TTC549 (cell line): Measurements from ENCODE around the gene CDC37L1.

ENCODE experiments used
- FAIRE-seq: peaks from 2 replicates; lab custom pipeline; 2012; peaks lifted over from hg19 to GRCh38; lab: Jason Lieb, UNC

The CDC37L1 gene

DNA sequence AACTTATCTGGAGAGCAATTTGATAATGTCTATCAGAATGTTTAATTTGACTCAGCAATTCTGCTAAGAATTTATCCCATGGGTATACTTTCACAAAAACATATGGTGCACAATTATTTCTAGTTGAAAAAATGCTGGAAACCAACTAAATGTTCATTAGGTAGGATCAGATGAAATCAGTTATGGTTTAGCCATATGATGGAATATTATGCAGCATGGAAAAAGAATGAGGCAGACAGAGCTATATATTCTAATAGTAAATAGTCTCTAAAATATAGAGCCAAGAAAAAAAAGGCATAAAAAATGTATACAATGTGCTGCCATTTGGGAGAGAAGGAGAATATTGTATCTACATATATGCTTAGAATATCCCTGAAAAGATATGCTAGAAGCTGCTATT is 9.5 kb upstream of the CDC37L1 start:
- FAIRE-seq = no peak

DNA sequence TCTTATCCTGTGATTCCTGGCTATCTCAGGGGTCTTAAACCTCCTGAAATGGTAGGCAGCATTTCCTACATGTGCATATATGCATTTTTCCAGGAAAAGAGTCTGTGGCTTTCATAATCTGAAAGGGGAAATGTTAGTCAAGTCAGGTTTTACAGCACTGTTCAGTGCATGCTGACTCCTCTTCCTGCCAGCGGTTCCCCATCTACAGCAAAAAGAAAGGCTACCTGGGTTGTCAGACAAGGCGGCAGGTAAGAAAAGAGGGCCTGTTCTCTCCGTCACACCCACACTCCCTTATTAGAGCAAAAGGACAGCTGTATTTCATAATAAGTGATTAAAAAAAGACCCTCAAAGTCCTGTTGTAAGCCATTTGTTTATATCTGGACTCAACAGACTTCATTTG is 8.8 kb upstream of the CDC37L1 start:
- FAIRE-seq = no peak

DNA sequence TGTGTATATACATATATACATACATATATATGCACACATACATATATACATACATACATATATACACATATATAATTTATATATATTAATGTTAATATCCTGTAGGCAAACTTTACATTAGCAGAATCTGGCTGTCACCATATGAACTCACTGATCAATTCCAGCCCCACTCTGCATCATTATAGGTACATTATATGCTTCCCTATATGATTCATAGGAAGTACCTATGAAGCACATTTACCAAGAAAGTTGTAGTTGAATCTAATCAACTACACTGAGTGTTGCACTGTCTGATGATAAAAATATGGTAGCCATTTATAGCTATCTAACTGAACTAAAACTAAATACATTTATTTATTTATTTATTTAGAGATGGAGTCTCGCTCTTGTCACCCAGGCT is 7.6 kb upstream of the CDC37L1 start:
- FAIRE-seq = no peak

DNA sequence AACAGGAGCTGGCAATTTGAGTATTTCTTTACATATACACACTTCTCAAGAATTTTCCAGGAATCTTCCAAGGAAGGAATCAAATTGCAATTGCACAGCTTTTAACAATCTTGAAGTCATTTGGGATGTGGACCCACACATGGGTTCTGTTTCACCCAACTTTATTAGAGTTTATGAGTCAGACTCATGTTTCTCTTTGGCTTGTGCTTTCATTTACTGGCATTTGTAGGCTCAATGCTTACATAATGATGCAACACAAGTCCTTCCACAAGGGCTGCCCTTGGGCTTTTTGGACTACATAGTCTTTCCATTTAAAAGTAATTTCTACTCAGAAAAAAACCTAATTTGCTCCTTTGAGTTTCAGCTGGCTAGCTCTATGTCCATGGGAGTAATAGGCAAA is 4.6 kb upstream of the CDC37L1 start:
- FAIRE-seq = no peak

DNA sequence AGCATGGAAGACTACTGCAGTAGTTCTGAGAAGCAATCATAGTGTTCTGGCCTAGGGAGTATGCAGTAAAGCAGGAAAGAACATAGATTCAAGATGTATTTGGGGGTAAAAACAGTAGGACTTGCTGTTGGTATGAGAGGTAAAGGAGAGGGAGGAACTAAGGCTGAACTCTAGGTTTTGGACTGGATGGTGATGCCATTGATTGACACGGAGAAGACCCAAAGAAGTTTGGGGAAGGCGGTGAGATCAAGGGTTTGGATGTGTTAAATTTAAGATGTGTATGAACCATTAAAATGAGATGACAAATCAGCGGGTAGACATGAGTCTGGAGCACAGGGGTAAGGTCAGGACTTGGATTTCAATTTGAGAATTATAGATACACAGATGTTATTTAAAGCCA is 2.0 kb upstream of the CDC37L1 start:
- FAIRE-seq = no peak

DNA sequence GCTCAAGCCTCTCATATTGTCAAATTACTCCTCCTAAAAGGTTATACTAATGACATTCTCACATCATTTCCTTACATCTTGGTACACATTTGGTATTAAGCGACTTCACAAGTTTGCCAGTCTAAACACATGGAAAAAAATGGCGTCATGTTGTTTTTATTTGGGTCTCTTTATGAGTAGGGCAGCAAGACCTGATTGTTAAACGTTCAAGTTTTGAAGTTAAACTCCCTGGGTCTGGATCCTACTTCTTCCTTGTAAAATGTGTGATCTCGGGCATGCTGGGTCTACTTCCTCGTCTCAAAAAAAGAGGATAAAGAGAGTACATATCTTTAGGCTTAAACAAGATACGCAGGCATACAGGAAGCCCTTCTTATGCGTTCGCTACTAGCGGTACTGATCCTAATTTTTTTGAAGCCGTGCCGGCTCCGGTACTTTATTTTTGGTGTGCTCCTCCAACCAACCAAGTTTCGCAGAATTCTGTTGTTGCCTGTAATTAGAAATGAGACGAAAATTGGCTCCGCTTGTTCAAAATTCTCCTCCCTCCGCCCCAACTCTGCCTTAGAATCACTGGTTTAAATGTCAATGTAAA is 596 bp upstream of the CDC37L1 start:
- no peak for FAIRE-seq

DNA sequence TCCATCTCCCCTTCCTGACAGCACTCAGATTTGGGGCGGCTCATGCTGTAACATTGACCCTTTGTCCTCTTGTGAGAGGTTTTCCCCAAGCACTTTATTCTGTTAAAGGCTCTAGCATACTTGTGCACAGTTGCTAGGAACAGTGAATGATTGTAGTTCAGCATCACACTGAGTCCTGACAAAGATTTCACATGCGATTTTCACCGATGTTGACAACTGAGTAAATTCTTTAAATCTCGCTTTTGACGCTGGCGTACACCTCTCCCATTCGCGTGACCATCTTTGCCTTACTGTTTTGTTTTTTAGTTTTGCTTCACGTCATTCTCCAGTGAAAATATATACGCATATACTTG is 780 bp downstream of the CDC37L1 start:
- no peak for FAIRE-seq

DNA sequence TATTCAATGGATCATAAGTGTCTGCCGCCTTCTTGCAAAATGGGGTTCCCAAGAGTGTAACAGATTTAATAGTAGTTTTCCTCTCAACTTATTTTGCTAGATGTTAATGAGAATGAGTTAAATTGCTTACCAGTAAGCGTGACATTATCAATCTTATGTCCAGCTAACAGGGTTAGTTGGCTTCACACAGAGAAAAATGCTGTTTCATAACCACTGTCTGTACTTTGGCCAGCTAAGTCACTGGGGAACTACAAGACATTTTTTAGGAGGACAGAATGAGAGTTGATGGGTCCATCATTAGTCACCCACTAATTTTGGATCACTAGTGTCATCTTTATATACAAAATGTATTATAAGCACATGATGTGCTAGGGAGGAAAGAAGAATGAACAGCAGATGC is 1.4 kb downstream of the CDC37L1 start:
- no peak for FAIRE-seq

DNA sequence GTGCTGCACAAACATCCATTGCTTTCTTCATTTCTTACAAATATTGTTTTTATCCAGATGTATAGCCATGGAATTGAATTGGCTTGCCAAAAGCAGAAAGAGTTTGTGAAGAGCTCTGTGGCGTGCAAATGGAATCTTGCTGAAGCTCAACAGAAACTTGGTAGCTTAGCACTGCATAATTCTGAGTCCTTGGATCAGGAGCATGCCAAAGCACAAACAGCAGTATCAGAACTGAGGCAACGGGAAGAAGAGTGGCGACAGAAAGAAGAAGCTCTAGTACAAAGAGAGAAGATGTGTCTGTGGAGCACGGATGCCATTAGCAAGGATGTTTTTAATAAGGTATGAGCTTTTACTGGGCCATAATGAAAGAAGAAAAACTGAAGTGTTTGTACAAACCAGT is 5.5 kb downstream of the CDC37L1 start:
- no peak for FAIRE-seq

DNA sequence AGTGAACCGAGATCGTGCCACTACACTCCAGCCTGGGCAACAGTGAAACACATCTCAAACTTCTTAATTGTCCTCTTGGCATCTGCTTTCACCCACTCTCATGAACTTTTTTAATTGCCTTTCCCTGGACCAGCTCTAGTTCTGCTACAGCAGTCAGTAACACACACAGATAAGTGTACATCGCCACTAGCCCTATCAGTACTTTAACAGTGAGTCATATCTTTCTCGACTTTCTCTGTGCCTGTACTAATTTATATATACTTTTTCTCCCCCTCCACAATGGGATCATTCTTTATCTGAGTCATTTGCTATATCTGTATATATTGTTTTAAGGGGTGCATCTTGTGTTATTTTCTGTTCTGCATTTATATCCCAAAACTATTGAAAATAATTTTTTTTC is 6.7 kb downstream of the CDC37L1 start:
- no peak for FAIRE-seq

DNA sequence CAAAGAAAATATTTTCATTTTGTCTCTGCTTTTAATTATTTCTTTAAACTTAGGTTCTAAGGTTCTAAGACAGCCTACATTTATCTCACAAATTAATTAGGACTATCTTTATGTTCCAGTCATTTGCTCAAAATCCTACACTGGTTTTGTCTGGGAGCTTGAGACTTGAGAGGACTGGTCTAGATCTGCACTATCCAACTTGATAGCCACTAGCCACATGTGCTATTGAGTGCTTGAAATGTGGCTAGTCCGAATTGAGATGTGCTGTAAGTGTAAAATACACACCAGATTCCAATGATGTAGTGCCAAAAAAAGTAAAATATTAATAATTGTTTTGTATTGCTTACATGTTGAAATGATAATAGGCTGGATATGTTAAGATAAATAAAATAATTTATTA is 7.2 kb downstream of the CDC37L1 start:
- no peak for FAIRE-seq

DNA sequence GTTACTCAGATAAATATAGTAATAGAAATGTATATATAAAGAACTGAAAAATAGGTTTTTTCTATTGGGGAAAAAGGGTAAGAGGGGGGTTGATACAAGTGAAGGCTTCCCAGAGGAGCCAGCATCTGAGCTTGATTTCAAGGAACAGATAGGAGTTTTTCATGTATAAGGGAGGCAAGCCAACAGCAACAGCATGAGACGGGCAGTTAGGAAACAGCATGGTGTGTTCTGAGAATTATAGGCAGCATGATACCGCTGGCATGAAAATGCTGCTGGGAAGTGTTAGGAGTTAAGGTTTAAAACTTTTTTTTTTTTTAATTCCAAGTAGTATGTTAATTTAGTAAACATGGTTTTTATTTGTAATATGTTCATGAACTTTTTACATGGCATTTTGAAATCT is 9.7 kb downstream of the CDC37L1 start:
- FAIRE-seq = no peak

DNA sequence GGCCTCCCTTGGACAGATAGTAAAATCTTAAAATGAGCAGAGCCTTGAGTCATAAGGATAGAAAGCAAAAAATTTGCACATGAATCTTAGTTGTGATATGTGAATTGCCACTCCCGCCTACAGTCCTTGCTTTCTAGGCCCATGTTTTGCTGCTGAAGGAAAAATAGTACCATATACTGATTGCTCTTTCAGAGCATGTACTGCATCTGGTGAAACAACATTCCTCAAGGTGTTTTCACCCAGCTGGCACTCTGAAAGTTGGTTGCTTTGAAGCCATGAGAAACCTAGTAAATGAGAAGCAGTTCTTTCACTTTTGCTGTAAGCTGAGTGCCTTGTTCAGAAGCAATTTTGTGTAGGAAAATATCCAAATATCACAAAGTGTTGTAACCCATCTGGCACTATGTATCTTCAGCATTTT is 10.3 kb downstream of the CDC37L1 start:
- FAIRE-seq = no peak

DNA sequence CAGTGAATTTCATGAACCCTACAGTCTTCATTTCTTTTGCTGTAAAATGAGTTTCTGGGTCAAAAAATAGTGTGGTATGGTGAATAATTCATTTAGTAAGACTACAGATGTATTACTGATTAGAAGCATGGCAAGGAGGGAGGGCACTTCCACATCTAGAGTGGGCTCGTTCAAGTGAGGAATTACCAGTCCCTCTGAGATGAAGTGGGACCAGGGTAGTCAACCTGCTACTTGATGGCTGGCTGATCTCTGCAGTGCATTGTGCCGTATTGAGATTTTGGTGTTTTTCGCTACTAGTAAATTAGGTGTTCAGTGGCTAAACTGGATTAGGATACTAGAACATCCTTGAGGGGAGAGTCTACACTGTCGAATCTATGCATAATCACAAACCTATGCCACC is 10.8 kb downstream of the CDC37L1 start:
- no peak for FAIRE-seq

DNA sequence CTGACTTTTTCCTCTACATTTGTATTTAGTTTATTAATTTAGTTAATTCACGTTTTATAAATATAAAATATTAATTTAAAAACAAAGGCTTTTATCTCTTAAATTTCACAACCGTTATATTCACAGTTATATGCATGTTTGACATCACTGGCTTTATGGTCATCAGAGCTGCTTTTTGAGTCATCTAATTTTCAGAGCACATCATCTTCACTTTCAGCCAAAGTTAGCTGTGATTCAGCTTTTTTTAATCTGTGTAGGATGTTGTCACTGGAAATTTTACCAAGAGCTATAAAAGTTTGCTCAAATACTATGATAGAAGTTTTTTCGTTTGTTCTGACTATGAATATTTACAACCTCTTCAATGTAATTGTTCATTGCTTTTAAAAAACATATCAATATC is 12.4 kb downstream of the CDC37L1 start:
- no peak for FAIRE-seq

DNA sequence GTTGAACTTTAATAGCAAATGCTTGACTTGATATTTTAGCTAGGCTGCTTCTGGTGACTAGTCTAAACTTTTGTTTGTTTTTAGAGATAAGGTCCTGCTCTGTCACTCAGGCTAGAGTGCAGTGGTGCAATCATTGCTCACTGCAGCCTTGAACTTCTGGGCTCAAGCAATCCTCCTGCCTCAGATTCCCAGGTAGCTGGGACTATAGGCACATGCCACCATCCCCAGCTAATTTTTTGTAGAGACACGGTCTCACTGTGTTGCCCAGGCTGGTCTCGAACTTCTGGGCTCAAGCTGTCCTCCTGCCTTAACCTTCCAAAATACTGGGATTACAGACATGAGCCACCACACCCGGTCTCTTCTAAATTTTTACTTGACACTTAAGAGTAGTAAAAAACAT is 20.7 kb downstream of the CDC37L1 start:
- no peak for FAIRE-seq

DNA sequence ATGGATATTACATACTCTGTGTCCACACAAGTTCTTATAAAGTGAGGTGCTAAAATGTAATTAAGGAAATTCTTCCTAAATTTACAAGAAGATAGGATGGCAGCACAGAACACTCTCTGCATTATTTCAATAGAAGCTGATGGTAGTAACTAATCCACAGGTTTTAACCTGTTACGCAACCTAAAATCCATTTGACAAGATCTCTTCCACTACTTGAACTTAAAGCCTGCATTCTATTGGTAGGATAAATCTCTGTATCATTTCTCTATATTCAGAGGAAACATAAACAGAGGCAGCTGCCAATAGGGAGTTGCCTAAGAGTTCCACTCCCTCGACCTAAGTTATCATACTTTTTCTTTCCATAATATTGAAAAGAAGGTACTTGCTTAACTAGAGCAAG is 21.6 kb downstream of the CDC37L1 start:
- no peak for FAIRE-seq

DNA sequence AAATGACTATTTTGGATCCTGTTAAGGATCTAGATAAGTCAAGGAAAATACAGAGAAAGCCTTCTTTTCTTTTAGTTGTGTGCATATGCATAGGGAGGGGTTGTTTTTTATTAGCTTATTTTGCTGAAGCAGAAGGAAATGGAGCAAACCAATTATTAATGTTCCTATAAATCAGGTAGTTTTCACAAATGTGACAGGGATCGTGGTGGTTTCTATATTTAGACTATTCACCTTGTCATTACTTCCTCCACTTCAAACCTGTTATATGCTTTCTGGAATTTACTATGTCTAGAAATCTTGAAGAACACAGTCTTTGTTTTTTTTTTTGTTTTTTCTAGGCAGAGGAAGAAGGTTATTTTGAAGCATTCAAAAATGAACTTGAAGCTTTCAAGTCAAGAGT is 22.2 kb downstream of the CDC37L1 start:
- no peak for FAIRE-seq

DNA sequence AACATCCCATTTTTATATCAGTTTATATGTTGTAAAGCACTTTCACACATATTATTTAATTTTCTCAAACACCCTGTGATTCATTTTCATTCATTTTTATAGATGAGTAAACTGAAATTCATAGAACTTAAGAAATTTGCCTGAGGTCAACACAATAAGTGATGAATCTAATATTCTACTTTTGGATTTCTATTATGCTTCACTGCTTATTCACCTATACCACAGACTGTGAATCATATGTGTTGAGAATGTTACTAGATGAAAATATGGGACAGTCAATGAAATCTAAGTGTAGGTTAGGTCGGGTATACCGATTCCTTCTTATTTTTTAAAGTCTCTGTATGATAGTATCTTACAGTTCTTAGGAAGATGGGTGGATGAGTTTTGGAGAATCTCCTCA is 24.8 kb downstream of the CDC37L1 start:
- FAIRE-seq = no peak

DNA sequence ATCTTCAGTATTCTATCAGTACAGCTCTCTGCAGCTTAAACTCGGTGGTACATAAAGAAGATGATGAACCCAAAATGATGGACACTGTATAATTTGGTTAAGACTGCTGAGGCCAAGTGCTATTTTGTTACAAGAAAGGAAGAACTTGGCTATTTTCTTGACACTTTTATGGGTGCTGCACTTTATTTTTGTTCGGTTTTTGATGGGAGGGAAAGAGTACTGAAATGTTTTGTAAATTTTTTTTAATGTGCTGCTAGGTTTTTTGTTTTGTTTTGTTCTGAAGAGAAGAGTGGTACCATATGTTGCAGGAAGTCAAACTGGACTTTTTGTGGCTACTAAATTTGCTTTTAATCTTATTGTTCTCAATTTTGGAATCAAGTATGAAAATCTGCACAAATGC is 26.7 kb downstream of the CDC37L1 start:
- FAIRE-seq = no peak

DNA sequence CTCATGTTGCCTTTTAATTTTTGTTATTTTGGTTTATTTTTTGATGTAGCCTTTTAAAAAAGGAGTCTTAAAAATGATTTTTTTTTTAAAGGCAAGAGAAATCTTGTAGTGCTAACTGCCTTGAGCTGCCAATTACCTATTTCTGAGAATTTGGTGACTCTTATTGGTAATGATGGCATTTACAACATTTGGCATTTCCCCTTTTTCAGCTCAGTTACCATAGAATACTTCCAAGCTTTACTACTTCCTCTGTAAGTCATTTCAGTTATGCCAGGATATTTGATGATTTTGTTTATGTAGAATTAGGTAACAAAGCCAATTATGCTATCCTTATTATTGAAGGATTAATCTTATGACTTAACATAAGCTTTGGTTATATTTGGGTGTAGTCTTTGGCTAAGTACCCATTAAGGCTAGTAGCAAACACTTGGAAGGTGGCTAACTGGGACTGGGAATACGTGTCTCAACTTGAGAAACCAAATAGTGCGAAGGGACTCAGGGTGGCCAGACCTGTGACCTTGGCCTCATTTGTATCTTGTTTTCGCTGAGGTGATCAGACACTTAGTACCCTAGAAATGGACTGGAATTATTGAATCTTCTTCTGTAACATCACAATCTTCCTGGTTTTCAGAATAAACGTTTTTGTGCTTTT is 27.7 kb downstream of the CDC37L1 start:
- FAIRE-seq = no peak

DNA sequence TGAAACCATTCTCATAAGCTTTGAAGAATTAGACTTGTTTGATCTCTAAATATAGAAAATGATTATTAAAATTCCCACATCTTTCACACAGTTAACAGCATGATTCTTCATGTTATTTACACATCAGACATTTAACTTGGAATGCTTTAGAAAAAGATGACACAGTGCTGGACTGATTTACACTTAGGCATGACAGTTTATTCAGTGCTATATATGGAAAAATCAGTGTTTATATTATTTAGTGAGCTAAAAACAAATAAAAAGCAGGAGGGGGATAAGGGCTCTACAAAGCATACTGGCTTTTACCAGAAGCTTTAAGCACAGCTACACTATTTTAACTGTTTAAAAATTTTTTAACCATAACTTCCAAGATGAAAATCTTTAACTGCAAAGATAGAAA is 30.0 kb downstream of the CDC37L1 start:
- FAIRE-seq = no peak

DNA sequence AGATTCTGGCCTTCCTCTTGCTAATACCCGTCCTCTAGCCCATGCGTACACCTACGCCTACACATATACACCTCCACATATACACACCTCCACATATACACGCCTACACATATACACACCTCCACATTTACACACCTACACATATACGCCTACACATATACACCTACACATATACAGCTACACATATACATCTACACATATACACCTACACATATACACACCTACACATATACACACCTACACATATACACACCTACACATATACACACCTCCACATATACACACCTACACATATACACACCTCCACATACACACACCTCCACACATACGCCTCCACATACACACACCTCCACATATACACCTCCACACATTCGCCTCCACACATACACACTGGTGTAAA is 34.5 kb downstream of the CDC37L1 start:
- FAIRE-seq = no peak

DNA sequence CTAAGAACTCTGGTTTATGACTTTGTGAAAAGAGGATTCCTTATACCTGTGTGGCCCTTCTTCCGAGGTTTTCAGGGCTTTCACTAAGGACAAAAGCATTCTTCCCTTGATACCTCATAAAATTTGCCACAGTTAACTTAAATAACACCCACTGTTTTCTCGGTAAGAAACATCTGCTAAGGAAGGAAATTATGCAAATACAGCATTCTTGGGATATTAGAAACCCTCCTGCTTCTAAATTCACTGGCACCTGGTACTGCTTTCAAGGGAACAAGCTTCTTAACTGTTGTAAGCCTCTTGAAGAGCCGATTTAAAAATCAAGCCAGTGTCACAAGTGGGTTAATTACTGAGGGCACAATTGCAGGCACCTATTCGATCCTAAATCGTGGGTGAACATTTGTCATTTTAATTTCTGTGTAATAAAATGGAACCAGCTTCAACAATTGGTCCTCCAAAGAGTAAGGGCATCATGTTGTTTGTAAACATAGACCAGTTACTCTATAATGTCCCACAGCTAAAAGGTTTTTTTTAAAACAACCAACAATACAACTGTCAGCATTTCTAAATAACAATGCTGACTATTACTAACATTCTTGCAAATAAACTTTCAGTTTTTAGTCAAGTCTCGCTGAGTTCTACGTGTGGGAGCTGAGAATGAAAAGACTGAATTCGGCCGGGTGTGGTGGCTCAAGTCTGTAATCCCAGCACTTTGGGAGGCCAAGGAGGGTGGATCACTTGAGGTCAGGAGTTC is 35.1 kb downstream of the CDC37L1 start:
- no peak for FAIRE-seq
